ENCODE data around the gene CHTF18.
"Not testable (repeated sequence)": the region's sequence is repeated elsewhere in the genome, so short reads cannot be mapped to it uniquely, and the experiment has no call there.

Gene CHTF18

GRCh38 chr16:772959-773358, 15.5 kb upstream of the CHTF18 start:
- DNase-seq (ENCODE audit: insufficient read length, low spot score) (no peak), FAIRE-seq (peak; percentile 28)

DNA sequence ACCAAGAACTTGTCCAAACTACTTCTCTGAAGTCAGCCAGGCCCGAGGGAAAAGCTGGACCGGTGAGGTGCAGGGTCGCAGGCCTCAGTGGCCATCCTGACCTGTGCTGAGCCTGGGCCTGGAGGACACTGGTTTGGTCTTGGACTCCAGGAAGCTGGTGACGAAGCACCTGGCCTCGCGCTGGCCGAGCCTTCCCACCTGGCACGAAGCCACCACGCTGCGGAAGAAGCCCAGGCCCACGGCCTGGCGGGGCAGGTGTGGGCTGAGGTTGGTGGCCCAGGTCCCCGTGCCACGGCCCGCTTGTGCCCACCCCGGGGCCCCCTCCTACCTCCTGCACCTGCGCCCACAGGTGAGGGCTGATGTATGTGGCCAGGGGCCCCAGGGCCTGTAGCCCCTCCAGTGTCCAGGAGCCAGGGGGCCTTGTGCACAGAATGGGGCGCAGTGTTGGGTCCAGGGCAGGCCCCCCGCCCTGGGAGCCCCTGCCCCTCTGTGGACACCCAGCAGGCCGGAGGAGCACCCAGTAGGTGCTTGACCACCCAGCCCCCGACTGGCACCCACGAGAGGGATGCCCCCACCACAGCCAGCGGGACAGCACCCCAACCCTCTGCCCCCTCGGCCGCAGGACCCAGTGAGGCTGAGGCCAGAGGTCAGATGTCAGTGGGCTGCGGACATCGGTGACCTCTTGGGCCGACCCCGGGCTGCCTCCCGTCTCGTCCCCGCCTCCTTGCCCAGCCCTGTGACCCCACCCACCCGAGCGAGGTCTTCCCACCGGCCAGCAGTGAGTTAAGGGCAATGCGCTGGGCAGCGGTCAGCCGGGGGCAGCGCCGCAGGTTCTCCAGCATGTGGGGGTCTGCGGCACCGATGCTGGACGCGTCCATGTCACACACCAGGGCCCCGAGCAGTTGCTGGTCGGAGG, 14.1 kb upstream of the CHTF18 start:
- FAIRE-seq (no peak), DNase-seq (ENCODE audit: insufficient read length, low spot score) (no peak)

DNA sequence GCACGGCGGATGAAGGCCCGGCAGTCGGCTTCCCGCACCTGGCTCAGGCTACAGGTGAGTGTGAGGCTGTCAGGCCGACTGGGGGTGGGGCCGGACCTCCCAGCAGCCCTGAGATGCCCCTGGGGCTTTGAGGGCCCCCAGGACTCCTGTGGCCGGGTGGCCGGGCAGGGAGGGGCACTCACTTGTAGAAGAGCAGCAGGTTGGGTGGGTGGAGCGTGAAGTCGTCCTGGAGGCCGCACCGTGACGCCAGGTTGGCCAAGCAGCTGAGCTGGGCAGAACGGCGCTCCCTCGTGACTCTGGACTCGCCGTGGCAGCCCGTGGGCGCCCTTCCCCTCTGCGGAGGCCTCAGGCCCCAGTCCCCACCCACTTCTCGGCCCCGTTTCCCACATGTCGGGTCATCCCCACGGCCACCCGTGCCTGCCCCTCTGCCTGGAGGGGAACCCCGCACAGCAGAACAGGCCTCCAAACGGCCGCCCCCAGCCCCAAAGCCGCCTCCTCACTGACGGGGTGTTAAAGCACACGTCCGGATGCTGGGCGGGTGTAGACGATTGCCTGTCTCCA, 13.1 kb upstream of the CHTF18 start:
- no peak for DNase-seq (ENCODE audit: insufficient read length, low spot score)
- FAIRE-seq = no peak

DNA sequence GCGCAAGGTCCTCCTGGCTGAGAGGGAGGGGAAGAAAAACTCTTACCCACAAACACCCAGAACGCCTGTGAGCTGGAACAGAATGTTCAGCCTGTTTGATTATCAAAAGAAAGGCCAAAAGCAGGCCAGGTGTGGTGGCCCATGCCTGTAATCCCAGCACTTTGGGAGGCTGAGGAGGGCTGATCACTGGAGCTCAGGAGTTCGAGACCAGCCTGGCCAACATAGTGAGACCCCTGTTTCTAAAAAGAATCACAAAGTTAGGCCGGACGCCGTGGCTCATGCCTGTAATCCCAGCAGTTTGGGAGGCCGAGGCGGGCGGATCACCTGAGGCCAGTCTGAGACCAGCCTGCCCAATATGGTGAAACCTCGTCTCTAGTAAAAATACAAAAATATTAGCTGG, 12.1 kb upstream of the CHTF18 start:
- not testable (repeated sequence) for FAIRE-seq

DNA sequence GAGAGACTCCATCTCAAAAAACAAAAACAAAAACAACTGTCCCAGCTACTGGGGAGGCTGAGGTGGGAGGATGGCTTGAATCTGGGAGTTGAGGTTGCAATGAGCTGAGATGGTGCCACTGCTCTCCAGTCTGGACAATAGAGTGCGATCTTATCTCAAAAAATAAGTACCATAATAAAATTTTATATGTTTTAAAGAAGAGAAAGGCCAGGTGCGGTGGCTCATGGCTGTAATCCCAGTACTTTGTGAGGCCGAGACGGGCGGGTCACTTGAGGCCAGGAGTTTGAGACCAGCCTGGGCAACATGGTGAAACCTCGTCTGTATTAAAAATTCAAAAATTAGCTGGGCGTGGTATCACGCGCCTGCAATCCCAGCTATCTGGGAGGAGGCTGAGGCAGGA, 11.6 kb upstream of the CHTF18 start:
- no peak for DNase-seq (ENCODE audit: insufficient read length, low spot score)
- no peak for FAIRE-seq

More for the DNA sequence above, 12.1 kb upstream of the CHTF18 start:
- not testable (repeated sequence) for DNase-seq (ENCODE audit: insufficient read length, low spot score)

DNA sequence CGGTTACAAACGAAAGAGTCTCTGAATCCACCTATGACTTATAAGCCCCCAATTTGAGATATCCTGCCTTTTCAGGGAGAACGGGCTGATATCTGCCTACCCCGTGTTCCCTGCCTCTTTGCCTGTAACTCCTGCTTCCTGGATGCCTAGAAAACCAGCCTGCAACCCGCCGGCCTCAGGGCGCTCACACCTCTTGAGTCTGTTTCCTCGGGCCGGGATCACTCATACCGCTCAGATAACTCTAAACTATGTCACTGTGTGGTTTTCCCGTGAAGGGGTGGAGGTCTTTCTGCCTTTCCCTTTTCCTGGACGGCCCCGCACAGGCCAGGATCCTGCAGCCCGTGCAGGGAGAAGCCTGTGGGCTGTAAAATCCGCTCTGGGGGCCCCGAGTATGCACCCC, 10.6 kb upstream of the CHTF18 start:
- DNase-seq (ENCODE audit: insufficient read length, low spot score) = no peak
- FAIRE-seq = no peak

GRCh38 chr16:778447-778846, 10.0 kb upstream of the CHTF18 start:
- DNase-seq (ENCODE audit: insufficient read length, low spot score) = no peak
- FAIRE-seq = no peak

DNA sequence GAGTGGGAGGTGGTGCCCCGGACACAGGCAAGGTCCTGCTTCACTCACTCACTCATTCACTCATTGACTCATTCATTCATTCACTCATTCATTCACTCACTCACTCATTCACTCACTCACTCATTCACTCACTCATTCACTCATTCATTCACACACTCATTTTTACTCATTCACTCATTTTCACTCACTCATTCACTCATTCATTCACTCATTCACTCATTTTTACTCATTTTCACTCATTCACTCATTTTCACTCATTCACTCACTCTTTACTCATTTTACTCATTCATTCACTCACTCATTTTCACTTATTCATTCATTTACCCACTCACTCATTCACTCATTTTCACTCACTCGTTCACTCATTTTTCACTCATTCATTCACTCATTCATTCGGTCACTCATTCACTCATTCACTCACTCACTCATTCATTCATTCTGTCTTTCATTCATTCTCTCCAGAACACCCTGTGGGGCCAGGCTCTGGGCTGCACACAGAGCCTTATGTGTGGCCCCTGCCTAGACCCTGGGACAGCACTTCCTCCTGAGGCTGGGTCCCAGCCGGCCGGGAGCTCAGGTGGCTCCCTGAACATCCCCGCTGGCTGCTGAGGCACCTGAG, 9.4 kb upstream of the CHTF18 start:
- DNase-seq (ENCODE audit: insufficient read length, low spot score) = no peak
- FAIRE-seq = peak; percentile 28

DNA sequence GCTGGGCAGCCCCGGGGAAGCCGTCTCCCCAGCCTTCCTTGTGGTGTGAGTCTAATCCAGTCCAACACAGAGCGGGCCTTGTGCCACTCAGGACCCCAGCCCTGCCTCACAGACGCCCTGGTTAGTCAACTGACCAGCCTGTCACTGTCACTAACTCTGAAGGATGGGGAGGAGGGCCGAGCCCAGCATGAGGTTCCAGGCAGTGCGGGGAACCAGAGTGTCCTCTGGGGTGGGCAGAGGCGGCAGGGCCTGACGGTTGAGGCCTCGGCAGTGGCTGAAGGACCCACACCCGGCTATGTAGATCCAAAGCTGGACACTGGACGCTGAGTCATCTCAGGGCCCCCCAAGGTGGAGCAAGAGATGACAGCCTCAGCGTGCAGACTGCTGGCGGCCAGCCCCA, 8.9 kb upstream of the CHTF18 start:
- FAIRE-seq = no peak
- no peak for DNase-seq (ENCODE audit: insufficient read length, low spot score)

- peak; percentile 96 for FAIRE-seq
These were observed 8.1 kb upstream of the CHTF18 start for GRCh38 chr16:780296-780695.

DNA sequence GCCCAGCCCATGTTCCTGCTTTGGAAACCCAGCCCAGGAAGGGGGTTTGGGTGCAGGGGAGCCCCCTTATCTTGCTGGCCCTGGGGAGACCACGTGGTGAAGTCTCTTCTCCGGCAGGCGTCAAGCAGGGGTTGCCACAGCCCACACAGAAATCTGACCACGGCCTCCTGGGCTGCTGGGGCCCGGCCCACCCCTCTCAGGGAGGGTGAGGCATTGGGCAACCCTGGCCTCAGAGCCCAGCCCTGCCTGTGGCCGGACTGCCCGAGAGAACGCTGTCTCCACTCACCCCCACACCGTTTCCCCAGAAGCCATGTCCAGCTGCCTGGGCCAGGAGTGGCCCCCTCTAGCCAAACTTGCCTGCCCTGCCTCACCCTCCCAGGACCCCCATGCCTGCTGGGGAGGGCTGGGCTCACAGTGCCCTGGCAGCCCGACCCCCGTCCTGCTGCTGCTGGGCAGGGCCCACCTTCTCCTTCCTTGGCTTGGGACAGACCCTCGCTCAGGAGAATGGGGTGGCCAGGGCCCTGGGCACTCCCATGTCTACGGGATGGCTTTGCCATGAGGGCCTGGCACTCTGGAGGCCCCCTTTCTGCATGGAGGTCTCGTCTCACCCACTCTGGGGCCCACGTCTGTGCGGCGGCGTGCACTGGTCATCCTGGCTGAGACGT, 6.9 kb upstream of the CHTF18 start:
- FAIRE-seq (no peak), DNase-seq (ENCODE audit: insufficient read length, low spot score) (no peak)

More at GRCh38 chr16:780296-780695, 8.1 kb upstream of the CHTF18 start:
- DNase-seq (ENCODE audit: insufficient read length, low spot score) = no peak

GRCh38 chr16:782258-782657, 6.2 kb upstream of the CHTF18 start:
- DNase-seq (ENCODE audit: insufficient read length, low spot score) (no peak), FAIRE-seq (no peak)

- DNase-seq (ENCODE audit: insufficient read length, low spot score) = no peak
- no peak for FAIRE-seq
These were observed 5.5 kb upstream of the CHTF18 start for GRCh38 chr16:782766-783403.

GRCh38 chr16:783404-784161, 4.8 kb upstream of the CHTF18 start:
- FAIRE-seq = no peak
- no peak for DNase-seq (ENCODE audit: insufficient read length, low spot score)

DNA sequence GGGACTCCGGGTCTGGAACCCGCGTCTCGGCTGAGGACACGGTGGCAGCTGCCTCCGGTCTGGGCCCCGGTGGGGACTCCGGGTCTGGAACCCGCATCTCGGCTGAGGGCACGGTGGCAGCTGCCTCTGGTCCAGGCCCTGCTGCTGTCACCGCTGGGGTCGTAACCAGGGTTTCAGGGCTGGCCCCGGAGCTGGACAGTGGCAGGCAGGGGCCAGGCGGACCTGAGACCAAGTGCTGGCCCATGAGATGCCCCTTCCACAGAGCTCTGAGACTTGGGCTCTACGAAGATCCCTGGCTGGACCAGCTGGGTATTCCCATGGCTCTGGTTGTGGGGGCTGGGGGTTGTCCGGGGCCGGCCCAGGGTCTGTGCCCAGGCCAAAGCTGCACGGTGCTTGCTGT, 4.0 kb upstream of the CHTF18 start:
- FAIRE-seq (no peak), DNase-seq (ENCODE audit: insufficient read length, low spot score) (no peak)

GRCh38 chr16:785563-786535, 2.6 kb upstream of the CHTF18 start:
- no peak for DNase-seq (ENCODE audit: insufficient read length, low spot score)
- FAIRE-seq = no peak

DNA sequence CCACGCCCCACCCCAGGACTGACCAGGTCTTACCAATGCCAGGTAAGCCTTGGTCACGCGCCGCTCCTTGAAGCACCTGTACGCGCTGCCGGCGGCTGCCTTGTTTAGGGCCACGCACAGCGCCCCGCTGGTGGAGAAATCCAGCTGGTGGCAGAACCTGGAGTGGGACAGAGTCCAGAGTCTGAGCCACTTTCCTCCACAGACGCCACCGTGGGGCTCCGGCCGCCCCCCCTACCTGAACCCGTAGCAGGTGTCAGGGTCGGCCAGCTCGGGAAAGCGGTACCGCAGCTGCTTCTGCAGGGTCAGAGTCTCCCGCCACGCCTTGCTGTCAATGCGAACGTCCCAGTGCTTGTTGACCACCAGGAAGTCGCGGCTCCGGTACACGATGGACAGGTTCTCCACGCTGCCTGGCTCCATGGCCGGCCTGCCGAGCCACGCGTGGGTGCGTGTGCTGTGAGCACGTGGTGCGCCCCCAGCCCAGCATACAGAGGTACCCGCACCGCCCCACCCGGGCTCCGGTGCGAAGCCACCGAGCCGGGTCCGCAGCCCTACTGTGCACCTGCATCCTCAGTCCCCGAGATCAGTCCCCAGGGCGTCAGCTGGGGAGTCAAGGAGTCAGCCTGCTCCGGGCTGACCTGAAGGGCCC, 976 bp upstream of the CHTF18 start:
- FAIRE-seq = no peak
- no peak for DNase-seq (ENCODE audit: insufficient read length, low spot score)

- FAIRE-seq (no peak), DNase-seq (ENCODE audit: insufficient read length, low spot score) (no peak)
These were observed 432 bp upstream of the CHTF18 start, which contains the start of gene RPUSD1 for GRCh38 chr16:787978-788398. Gene RPUSD1, minus strand, starts transcription at chr16:788381. Its CDS starts 644 bp downstream, at chr16:787737.
